Gastrocnemius medialis (tissue), 4 donors: ENCODE results near the gene GHDC.

ENCODE experiments used
- POLR2A ChIP-seq, 2 donors: fragments of 450-650 bp; IDR thresholded peaks; one replicate each; pipeline ENCODE4 v1.6.1; 2017; ENCODE audit warnings: antibody characterized with exemption in 2 of 2, mild to moderate bottlenecking in 2 of 2, moderate library complexity in 2 of 2
- TF ChIP-seq, protein P1 (sequence below), 5 experiments: fragments of 450-650 bp in 3 of 5; fragments of 200-600 bp in 2 of 5; sonication (generic) in 2 of 5; IDR thresholded peaks in 4 of 5; conservative IDR thresholded peaks in 1 of 5; 1 replicate in 4 of 5; 2 replicates in 1 of 5; pipeline ENCODE4 v1.5.1; 2016 to 2019; ENCODE audit warnings: antibody characterized with exemption in 5 of 5, mild to moderate bottlenecking in 3 of 5, moderate library complexity in 3 of 5

DNA sequence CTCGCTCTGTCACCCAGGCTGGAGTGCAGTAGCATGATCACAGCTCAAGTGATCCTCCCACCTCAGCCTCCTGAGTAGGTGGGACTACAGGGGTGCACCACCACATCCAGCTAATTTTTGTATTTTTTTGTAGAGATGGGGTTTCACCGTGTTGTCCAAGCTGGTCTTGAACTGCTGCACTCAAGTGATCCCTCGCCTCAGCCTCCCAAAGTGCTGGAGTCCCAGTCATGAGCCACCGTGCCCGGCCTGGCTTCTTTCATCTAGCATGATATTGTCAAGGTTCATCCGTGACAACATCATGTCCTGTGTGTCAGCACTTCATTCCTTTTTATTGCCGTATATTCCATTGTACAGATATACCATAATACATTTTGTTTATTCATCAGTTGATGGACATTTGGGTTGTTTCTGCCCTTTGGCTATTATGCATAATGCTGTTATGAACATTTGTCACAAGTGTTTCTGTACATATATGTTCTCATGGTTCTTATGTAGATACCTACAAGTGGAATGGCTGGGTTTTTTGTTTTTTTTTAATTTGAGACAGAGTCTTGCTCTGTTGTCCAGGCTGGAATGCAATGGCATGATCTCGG is 3.4 kb upstream of the GHDC start:
- no peak for TF ChIP-seq POLR2A (IDR thresholded peaks at IDR 0.05)
- TF ChIP-seq, protein P1, sequence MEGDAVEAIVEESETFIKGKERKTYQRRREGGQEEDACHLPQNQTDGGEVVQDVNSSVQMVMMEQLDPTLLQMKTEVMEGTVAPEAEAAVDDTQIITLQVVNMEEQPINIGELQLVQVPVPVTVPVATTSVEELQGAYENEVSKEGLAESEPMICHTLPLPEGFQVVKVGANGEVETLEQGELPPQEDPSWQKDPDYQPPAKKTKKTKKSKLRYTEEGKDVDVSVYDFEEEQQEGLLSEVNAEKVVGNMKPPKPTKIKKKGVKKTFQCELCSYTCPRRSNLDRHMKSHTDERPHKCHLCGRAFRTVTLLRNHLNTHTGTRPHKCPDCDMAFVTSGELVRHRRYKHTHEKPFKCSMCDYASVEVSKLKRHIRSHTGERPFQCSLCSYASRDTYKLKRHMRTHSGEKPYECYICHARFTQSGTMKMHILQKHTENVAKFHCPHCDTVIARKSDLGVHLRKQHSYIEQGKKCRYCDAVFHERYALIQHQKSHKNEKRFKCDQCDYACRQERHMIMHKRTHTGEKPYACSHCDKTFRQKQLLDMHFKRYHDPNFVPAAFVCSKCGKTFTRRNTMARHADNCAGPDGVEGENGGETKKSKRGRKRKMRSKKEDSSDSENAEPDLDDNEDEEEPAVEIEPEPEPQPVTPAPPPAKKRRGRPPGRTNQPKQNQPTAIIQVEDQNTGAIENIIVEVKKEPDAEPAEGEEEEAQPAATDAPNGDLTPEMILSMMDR (IDR thresholded peaks at IDR 0.05 in 4 of 5, conservative IDR thresholded peaks at IDR 0.05 in 1 of 5), result no peak
